ENCODE data around the gene LZTR1. TPM values are rescaled to one million over a fixed set of nuclear protein-coding genes. Genes with fewer than 3 reads are reported as not detected.

LZTR1 gene
- total and polyA plus RNA-seq, 2 of the 8 experiments (the other 6 are each of a cell fraction or from before 2014, with no cell fraction given), result 22.3 to 31.0 TPM

GRCh38 chr22:20948450-20948849 is 33.6 kb upstream of the LZTR1 start (continued):
- TF ChIP-seq BCL11A (IDR thresholded peaks at IDR 0.05; ENCODE audit: low read depth in 2 of 2, low read length in 2 of 2), result no peak
